GM19035 (cell line): ENCODE results near the gene CCDC197.

Source experiments
- ATAC-seq: cut with Tn5 transposase; IDR thresholded peaks from one replicate; pipeline ENCODE4 v1.9.1; 2021; ENCODE audit not compliant: unreplicated experiment

Gene CCDC197

DNA sequence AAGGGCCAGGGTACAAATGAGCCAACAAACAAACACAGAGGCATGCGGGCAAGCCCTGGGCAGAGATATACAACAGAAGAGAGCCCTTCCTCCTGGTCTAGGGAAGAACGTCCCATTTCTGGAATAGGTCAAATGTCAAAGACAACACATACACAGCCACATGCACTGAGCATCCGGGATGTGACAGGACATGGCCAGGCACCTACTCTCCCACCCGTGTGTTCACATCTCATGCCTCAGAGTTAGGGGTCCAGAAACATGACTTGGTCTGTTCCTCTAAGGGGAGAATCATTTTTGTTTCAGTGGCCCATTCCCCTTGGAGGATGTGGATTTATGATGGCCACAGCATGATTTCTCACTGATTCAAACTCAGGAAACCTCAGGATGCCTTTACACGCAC, 19.9 kb upstream of the CCDC197 start:
- ATAC-seq: no peak

DNA sequence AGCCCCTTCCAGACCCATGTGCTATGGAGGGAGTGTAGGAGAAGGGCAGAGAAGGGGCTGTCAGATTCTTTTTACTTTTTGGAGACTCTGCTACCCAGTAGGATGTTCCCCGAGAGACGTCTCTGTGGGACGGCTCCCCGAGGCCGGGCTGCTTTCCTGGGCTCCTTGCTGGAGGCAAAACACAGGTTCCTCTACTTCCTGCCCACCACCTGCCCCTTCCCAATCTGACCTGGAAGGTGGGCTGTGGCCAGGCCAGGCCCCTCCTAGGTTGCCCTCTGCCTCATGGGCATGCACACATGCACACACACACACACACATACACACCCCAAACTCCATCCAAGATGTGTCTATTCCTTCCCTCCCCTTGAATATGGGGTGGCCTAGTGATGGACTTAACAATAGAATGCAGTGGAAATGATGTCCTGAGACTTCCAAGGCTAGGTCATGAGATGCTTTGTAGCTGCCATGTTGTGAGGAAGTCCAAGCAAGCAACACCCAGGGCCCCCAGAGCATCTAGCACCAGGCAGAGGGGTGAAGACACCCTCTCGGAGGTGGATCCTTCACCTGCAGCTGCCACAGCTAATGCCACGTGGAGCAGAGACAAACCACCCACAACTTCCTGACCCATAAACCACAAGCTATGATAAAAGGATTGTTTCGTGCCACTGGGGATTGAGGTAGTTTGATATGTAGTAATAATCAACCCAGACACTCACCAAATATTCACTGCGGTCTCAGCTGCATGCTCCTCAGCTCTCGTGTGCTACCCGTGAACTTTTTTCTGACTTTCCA, 19.1 kb upstream of the CCDC197 start:
- ATAC-seq: peak; percentile 38

DNA sequence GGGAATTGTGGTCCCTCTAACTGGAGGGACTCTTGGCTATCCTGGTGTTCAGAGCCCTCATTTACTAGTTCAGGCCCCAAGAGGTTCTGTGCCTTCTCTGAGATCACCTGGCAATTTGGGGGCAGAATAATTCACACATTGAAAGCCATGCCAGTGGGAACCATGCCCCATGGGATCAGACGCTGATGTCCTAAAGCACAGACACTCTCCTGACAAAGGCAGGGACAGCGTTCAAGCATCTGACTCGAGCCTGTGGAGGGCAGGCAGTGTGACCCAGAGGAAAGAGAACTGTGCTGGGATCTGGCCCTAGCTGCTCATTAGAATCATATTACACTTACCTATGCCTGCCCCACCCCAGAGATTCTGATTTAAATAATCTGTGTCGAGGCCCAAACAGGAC, 18.4 kb upstream of the CCDC197 start:
- ATAC-seq: no peak

DNA sequence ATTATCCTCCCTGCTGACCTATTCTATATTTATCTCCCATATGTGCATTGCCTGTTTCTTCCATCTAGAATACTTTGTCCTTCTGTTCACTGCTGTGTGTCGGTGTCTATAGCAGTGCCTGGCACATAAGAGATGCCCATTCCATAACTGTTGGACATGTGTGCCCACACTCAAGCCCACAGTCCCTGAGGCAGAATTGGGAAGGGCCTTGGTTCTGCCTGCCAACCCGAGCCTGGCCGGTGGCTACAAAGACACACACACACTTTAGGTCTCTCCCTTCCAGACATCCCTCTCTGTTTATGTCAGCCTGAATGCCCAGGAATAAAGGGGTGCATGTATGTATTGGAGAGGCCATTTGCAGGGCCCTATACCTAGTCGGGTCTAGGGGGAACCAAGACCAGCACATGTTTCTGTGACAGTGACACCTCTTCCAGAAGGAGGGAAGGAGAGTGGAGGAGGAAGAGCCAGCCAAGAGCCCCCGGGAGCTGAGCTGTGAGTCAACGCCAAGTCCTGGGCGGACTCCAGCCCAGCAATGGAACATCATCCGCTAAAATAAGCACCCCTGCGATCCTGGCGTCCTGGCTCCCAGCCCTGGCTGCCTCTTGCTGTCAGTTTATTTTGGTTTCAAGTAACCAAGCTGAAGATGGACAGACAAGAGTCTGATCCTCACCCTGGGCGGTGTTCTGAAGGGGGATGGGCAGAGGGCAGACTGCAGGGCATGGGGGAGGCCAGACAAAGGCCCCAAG, 16.5 kb upstream of the CCDC197 start:
- no peak for ATAC-seq

DNA sequence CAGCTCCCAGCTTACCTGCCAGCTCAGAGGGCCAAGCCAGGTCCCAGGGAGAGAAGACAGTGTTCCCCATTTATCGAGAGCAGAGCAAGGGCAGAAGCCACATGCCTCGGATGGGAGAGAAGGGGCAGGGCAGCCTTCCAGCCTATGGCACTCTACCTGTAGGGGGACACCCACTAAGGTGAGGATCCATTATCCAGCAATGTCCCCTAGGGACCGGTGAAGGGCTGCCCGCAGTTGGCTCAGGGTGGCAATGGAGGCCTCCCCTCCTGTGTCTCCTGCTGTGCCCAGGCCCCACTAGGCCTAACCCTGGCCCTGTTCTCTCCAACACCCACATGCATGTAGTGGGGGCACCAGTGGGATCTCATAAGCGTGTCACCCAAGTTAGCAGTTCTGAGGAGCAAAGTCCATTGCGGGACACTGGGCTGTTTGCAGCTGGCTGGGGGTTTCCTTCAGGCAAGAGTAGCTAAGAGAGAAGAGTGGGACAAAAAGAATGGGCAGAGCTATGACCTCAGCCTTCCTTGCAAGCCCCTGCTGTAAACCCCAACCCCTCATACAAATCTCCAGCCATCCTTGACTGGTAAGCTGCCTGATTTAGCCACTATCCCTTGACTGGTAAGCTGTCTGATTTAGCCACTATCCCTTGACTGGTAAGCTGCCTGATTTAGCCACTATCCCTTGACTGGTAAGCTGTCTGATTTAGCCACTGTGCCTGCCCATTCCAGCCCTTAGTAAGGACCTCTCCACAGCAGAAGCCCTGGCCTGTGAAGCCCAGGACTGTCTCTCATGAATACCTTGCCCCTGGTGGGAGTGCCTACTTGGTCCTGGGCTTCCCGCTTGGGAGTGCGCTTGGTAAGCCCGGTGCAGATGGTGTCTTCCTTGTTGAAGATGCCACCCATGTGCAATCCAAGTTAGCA, 15.5 kb upstream of the CCDC197 start:
- no peak for ATAC-seq

DNA sequence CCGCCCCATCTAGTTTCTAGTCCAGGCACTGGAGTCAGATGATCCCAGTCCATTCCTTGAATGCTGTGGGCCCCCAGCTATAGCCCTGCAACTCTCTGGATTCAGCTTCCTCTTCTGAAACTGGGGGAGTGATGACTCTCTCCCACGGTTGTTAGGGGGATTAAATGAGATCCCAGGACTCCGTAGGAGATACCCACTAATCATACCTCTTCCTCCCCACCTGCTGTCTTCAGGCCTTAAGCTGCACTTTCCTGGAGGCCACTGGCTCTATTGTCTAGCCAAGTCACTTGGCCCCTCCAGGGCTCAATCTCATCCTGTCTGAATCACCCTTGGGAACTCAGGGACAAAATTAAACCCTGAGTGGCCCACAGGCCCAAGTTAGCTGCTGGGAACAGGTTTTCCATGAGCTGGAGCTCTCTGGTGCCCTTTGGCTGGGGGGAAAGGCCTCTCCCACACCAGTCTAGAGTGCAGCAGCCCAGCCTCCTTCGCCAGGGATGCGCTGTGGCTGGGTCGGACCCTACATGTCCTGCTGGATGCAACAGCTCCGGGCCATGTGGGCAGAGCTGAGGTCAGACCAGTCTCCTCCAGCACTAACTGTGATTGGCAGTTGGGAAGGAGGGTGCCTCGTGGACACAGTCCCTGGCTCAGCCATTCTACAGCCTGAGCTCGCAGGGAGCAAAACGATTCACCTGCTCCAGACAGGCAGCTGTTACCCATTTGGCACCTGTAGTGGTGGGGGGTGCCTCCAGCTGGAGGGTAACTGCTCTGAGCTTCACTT, 14.7 kb upstream of the CCDC197 start:
- ATAC-seq: no peak

DNA sequence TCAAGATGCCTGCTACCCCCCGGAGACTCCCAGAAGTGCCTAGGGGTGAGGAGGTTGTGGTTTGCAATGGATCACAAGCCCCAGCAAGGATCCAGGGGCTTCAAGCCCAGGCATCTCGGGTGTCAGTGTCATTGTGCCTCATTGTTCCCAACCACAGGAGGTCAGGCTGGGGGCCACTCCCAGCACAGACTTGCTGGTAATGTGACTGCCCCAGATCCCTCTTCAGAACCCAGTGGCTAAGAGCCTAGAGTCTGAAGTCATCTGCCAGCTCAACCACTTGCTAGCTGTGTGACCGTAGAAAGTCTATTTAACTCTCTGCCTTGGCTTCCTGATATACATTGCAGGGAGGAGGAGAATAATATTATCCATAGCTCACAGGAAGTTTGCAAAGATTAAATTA, 13.0 kb upstream of the CCDC197 start:
- ATAC-seq: no peak

DNA sequence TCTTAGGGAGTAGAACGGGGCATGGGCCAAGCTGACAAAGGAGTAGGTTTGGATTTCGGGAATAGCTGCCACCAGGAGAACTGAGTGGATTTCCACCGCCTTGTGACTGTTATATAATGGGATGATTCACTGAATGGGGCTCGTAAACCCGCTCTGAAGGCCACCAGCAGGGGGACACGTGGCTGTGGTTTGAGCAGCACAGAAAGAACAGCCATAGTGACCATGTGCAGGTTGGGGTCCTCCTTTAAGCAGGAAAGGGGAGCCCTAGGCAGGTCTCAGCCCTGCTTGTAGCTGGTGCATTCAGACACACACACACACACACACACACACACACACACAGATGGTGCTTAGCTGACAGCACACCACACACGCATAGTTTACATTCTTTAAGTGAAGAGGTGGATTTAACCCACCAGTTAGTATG, 12.1 kb upstream of the CCDC197 start:
- ATAC-seq: no peak

DNA sequence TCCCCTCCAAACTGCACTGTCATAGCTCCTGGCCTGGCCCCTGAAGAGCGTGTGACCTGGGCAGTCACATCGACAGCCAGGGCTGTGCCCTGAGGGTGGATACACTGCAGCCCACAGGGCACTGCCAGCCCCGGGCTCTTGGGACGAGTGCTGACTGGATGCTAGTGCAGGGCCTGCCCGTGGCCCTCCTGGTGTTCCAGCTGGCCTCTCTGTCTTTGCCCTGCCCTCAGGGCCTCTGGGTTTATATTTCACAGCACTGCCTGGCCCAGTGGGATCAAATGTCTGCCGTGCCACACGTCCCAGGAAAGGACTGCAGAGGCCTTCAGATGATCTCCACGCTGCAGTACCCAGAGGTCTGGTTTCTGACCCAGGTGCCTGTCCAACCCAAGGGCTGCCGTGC, 10.1 kb upstream of the CCDC197 start:
- no peak for ATAC-seq

DNA sequence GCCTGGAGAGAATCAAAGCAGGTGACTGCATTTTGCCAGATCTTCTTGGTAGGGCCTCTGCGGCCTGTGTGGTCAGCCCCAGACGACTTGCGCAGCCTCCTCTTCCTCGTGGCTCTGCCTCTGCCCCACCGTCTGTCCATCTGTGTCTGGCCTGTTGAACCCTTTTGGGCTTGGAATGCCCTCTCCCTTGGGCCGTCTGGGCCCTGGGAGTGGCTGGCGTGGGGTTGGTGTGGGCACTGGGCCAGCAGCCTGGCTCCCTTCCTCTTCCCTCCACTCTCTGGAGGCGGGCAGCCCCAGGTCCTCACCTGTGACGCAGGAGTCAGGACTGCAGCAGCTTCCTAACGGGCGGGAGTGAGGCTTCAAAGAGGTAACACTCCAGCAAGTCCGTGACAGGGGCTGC, 9.7 kb upstream of the CCDC197 start:
- no peak for ATAC-seq

DNA sequence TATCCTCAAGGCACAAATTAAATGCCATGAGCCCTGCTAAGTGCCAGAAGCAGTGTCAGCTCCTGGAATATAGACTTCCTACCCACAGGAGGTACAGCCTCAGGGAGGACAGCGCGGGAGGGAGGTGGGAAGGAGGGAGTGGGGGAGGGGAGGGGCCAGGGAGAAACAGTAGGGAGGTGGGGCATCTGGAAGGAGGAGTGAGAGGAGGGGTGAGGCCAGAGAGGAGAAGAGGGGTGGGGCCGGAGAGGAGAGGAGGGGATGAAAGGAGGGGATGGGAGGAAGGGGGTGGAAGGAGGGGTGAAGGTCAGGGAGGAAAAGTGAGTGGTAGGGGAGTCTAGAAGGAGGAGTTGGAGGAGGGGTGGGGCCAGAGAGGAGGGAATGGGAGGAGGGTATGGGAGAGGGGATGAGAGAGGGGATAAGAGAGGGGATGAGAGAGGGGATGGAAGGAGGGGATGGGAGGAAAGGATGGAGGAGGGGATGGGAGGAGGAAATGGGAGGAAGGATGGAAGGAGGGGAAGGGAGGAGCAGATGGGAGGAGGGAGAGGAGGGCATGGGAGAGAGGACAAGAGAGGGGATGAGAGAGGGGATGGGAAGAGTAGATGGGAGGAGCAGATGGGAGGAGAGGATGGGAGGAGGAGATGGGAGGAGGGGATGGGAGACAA, 9.2 kb upstream of the CCDC197 start:
- ATAC-seq: no peak

DNA sequence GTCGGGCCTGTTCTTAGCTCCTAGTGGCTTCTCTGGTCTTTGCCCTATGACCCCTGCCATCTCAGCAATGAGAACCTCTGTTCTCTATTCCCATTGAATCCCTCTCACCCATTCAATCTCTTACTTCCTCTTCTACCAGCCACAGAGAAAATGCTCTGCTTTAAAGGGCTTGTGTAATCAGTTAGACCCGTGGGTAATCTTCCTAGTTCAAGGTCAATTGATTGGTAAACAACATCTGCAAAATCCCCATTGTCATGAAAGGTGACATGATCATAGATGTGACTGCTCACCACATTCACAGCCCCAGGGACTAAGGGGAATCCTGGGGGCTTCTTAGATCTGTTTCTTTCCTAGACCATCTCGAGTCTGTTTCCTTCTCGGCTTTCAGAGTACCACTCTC, 7.2 kb upstream of the CCDC197 start:
- ATAC-seq: no peak

DNA sequence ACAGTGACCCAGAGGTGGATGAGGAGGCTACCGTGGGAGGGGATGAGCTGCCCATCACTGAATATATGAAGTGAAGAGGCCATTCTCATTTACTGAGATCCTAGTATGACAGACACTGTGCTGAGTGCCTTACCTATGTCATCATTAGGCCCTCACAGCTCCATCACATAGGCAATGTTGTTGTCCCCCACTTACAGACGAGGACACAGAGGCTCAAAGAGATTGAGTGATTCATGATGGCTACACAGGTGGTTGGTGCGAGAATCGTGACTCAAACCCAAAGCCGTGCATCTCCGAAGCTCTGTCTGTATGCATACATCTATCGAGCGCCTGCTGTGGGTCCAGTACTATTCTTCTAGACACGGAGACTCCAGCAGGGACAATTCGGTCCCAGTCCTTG, 5.9 kb upstream of the CCDC197 start:
- ATAC-seq: no peak

DNA sequence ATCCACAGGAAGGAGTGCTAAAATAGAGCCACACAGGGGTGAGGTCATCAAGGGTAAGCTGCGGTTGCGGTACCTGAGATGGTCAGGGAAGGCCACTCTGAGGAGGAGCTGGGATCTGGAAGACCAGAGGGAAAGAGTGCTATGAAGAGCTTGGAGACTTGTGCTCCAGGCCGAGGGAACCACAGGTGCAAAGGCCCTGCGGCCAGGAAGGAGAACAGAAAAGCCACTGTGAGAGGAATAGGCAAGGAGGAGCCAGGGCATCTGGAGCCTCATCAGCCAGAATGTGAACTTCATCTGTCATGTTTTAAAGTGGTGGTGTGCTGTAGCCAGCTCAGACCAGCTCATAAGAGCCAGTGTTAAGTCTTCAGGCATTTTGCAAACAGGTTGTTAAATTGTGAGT, 5.5 kb upstream of the CCDC197 start:
- no peak for ATAC-seq

DNA sequence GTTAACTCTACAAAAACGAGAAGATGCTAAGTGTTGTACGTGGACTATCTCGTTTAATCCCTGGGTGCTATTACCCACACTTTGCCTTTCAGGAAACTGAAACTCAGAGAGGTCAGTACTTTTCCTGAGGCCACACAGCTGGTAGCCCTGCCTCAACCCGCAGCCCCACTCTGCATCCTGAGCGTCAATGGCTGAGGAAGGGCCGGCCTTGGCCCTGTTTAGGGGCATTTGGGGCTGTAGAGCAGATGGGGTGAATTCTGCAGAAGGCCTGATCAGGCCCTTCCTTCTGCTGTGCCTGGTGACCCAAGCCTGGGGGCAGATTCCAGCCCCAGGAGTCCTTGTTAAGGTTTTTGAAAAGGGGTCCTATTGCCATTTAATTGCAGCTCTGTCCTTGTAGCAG, 3.7 kb upstream of the CCDC197 start:
- ATAC-seq: no peak

DNA sequence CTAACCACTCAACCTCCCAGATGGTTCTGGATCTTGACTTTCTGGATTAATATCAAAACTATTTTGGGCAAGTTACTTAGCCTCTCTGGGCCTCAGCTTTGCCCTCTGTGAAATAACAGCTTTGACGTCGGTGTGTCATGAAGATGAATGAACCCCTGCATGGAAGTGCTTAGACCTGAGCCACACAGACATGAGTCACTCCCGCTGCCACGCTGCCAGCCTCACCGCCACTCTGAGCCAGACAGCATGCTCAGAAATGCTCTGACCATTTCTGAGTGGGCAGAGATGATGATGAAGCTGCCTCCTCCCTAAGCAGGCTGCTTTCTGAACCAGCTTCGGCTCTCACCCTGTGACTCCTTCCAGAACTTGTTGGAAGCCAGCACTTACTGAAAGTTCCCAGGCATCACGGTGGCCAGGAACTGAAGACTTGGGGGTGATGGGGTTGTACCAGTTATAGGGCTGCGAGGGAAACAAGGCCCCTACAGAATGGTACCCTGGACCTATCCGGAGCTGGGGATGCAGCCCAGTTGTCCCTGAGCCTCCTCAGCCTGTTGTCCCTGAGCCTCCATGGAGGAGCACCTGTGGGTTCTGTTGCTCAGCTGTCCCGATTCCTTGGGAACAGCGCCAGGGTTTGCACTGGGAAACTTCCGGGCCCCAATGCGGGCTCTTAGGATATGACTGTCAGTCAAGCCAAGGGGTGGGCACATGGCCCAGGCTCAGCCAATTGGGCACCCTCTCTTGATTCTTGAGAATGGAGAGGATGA, 2.0 kb upstream of the CCDC197 start:
- ATAC-seq: no peak

DNA sequence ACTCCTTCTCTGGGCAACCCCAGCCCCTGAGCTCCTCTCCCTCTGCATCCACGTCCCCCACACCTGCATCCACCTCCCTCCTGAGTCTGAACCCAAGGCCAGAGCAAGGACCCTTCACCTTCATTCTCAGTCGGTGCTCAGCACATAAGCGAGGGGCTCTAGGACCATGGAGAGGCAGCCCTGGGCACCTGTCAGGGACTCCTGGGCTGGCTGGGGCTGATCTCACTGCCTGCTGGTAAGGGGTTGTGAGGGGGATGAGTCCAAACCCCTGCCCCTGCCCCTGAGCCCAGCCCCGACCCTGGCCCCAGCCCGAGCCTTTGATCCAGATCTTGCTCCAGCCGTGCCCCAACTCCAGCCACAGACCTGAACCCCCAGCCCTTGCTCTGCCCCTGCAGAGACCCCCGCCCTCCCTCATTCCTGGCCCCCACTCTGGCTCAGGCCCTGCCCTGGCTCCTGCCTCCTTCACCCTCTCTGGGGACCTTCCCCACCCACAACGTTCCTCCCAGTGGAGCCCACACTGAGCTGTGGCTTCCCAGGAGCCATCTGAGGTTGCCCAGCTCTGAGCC, 888 bp upstream of the CCDC197 start:
- ATAC-seq: no peak

DNA sequence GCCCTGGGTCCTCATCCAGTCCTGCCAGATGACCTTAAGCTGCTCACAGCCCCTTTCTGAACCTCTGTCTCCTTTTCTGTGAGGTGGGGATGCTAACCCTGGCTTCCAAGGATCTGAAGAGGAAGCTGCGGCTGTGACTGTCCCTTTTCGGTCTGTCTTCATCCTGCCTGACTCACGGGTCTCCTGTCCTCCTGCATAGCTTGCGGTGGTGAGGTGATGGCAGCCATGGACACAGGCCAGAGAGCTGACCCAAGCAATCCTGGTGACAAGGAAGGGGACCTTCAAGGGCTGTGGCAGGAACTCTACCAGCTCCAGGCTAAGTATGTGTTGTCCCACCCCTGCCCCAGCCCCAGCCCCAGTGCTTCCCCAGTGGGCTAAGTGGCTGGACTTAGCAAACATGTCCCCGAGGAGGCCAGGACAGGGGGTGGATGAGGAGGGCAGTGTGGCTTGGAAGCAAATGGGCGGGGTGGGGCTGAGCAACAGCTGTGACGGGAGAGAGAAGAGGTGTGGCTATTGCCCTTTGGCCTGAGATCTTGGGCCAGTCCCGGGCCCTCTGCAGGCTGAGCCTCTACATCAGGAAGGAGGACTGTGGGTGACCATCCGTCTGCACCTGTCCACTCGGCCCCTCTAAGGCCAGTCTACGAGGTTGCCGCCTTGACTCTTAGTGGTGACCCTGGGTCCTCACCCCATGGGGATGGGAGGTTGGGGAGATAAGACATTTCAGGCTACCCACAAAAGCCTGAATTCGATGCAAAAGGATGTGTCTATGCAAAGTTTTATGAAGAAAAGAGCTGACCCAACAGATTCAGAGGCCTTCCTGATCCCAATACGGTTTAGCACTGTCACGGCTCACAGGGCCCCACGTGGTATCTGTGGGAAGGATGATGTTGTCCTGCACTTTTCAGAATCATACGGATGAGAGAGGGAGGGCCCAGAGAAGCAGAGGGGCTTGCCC, 1.1 kb downstream of the CCDC197 start:
- no peak for ATAC-seq
